DMS79 (cell line): ENCODE data around the gene TMEM269.
"Not testable (repeated sequence)": the region's sequence is repeated elsewhere in the genome, so short reads cannot be mapped to it uniquely, and the experiment has no call there.

ENCODE experiments used
- DNase-seq: peaks from one replicate; lab custom pipeline; 2025; lab: John Stamatoyannopoulos, UW

Gene TMEM269

GRCh38 chr1:42777852-42778251 lies 6.9 kb upstream of the TMEM269 start:
- DNase-seq: peak; percentile 9

- no peak for DNase-seq
Observed at GRCh38 chr1:42779725-42780124, 5.1 kb upstream of the TMEM269 start.

GRCh38 chr1:42780176-42780575 lies 4.6 kb upstream of the TMEM269 start:
- no peak for DNase-seq

GRCh38 chr1:42783092-42783491 lies 1.7 kb upstream of the TMEM269 start:
- DNase-seq: no peak

DNA sequence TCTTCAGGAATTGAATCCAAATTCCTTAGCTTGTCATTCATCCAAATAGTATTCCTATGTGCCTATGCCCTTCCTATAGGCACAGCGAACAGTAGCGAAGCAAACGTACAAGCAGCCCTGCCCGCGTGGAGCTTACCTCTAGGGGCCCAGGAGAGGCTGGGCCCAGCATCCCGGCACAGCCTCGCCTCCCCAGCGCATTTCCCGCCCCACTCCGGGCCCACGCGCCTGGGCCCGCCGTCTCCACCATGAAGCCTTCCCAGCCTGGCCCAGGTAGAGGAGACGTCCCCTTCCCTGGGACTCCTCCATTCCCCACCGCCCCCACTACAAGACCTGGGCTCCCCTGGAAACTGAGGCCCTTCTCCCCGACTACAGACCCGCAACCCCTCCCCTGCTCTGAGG lies 245 bp upstream of the TMEM269 start:
- no peak for DNase-seq

GRCh38 chr1:42786097-42786496 lies 1.3 kb downstream of the TMEM269 start:
- no peak for DNase-seq

GRCh38 chr1:42788021-42788420 lies 3.2 kb downstream of the TMEM269 start:
- no peak for DNase-seq

GRCh38 chr1:42793824-42794223 lies 9.0 kb downstream of the TMEM269 start:
- no peak for DNase-seq

DNA sequence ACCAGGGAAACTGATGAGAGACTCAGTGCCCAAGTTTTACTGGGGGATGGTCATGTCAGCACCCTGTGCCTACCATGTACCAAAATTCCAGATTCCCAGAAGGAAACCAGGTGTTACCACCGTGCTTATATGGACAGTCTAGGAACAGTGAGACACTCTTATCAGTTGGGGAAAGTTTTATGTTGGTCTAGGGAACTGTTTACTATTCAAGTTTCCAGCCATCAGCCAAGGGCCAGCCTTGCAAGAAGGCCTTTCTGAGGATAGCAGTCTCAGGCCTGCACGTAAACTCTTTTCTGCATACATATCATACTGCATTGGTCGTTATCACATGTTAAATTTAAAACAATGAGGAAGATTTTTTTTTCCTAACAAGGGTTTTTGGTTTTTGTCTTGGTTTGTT lies 12.6 kb downstream of the TMEM269 start:
- DNase-seq: no peak

- no peak for DNase-seq
Observed at GRCh38 chr1:42797979-42798378, 13.2 kb downstream of the TMEM269 start.

GRCh38 chr1:42801832-42802473 lies 17.2 kb downstream of the TMEM269 start:
- DNase-seq: no peak

DNA sequence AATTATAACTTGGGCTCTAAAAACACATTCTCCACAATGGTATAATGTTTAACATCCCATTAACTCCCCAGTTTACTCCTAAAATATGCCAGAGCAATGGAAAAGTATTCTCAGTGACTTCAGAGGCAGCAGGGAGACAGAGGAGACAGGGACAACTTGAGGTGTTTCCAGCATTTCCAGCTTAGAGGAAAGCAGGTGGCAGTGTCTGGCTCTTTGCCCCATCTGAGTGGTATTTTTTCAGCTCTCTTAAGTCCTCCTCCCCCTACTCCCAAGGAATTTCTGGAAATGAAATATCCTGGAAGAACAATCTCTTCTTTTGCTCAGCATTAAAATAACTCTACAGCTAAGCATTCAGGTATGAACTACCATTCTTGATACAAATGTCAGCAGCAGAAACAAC lies 21.4 kb downstream of the TMEM269 start:
- DNase-seq: no peak

DNA sequence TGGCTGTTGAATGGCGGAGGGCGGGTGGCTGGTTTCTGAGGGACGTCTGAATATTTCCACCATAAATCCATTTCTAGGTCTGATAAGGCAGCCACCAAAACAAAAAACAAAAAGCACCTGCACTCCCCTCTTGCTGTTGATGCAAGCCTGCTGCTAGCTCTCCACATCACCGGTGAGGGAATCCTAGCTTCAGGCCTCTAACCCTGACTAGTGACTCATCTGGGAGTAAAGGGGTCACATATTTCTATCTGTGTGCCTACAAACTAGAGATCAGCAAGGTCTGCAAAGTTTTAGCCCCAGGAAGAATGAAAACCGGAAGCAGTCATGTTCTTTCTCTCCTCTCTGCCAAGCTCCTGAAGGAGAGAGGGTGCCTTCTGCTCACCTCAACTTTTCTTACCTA lies 21.8 kb downstream of the TMEM269 start:
- DNase-seq: no peak

- no peak for DNase-seq
Observed at GRCh38 chr1:42807056-42807668, 22.4 kb downstream of the TMEM269 start.

DNA sequence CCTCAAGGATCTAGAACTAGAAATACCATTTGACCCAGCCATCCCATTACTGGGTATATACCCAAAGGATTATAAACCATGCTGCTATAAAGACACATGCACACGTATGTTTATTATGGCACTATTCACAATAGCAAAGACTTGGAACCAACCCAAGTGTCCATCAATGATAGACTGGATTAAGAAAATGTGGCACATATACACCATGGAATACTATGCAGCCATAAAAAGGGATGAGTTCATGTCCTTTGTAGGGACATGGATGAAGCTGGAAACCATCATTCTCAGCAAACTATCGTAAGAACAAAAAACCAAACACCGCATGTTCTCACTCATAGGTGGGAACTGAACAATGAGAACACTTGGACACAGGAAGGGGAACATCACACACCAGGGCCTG lies 30.0 kb downstream of the TMEM269 start:
- DNase-seq: not testable (repeated sequence)

DNA sequence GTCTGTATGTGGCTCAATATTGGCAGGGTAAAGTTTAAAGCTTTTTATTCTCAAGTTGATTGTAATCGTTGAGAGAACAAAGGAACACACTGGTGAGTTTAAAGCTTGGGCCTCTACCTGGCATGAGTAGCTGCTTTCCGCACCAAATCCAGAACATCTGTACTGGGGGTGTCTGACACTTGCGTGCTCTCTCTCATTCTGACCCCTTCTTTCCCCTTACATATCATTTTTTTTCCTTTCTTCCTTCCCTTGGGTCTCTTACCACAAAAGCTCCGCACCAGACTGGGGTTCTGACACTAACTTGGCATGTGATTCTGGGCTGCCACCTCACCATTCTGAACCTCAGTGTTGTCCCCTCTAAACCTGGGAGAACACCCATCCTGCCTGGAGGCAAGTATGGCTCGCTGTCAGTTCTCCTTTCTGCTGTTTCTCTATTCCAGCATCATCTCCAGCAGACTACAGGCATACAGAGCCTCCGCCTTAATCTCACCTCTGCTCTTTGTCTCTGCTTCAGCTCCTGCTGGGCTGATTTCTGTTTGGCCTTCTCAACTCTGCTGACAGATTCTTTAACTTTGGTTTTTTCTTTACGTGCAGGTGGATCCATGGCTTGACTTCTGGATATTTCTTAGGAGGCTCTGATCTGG lies 31.3 kb downstream of the TMEM269 start:
- DNase-seq: no peak

- peak; percentile 82 for DNase-seq
Observed at GRCh38 chr1:42816585-42817439, 32.0 kb downstream of the TMEM269 start, which contains the start of the genes ERMAP and SVBP. ERMAP (plus strand) TSS chr1:42817122; CDS start chr1:42830449, 13,327 bp downstream. SVBP (minus strand) TSS chr1:42817397; CDS start chr1:42816544, 853 bp downstream.

DNA sequence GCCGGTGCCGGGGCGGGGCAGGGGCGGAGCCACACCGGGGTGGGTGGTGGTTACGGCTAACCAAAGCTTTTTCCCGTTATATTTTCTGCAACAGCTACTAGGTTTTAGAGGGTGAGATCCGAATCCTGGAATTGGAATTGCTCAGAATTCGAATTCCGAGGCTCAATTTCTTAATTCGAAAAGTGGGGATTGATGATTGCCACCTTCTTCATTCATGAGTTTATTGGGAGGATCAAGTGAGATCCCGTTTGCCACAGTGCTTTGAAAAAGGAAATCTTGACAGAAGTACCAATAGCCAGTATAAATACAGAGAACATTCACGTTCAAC lies 32.6 kb downstream of the TMEM269 start:
- DNase-seq: no peak

DNA sequence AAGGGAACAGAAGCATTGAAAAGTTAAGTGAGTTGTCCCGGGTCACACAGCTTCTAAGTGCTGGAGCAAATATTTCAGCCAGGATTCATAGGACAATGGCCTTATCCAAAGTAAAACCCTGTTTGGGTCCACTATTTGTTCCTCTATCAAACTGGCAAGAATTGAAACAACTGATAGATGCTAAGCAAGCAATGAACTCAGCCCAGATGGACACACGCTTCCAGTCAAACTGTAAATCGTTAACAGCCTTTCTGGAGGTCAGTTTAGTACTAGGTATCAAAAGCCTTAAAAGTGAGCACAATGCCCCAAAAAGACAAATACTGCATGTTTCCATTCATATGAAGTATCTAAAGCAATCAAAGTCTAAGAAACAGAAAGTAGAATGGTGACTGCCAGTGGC lies 33.2 kb downstream of the TMEM269 start:
- no peak for DNase-seq

GRCh38 chr1:42820813-42821212 lies 36.0 kb downstream of the TMEM269 start:
- no peak for DNase-seq

DNA sequence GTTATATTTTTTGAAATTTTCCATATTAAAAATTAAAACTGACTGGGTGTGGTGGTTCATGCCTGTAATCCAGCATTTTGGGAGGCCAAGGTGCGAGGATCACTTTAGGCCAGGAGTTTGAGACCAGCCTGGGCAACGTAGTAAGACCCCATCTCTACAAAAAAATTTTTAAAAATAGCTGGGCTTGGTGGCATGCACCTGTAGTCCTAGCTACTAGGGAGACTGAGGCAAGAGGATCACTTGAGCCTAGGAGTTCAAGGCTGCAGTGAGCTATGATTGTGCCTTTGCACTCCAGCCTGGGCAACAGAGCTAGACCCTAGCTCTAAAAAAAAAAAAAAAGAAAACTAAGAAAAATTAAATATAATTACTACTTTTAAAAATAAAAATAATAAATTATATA lies 36.9 kb downstream of the TMEM269 start:
- no peak for DNase-seq

DNA sequence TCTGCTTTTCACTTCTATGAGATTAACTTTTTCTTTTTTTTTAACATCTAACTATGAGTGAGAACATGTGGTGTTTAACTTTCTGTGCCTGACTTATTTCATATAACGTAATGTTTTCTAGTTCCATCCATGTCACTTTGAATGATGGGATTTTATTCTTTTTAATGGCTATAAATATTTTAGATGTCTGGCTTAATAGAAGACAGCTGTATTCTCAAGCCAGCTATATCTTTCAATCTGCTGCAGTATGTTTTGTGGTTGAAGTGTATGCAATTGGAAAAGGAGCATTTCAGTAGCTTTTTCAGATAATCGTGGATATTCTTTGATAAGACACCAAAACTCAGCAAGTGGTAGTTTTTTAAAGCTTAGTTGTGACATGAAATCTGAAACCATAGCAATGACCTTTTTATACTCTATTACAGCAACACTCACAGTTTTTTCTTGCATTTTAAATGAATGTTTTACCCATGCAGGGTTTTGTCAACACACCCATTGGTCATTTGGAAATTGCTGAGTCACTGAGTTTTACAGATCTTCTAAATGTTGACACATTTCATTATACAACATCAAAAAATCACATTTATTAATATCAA lies 38.1 kb downstream of the TMEM269 start:
- no peak for DNase-seq
